ENCODE data around the gene TACR2.

Gene TACR2

GRCh38 chr10:69402386-69402785, 14.3 kb downstream of the TACR2 start:
- no peak for DNase-seq (ENCODE audit: low read depth)

GRCh38 chr10:69401416-69401815, 15.3 kb downstream of the TACR2 start:
- no peak for DNase-seq (ENCODE audit: low read depth)

GRCh38 chr10:69400936-69401335, 15.8 kb downstream of the TACR2 start:
- DNase-seq (ENCODE audit: low read depth): no peak

- no peak for DNase-seq (ENCODE audit: low read depth)
Observed at GRCh38 chr10:69398466-69398865, 18.3 kb downstream of the TACR2 start.

GRCh38 chr10:69397972-69398371, 18.7 kb downstream of the TACR2 start:
- DNase-seq (ENCODE audit: low read depth): no peak

GRCh38 chr10:69394020-69394419, 22.7 kb downstream of the TACR2 start:
- DNase-seq (ENCODE audit: low read depth): no peak

GRCh38 chr10:69392481-69393000, 24.2 kb downstream of the TACR2 start:
- DNase-seq (ENCODE audit: low read depth): peak; percentile 64

- DNase-seq (ENCODE audit: low read depth): no peak
Observed at GRCh38 chr10:69391158-69391557, 25.6 kb downstream of the TACR2 start.

- DNase-seq (ENCODE audit: low read depth): peak; percentile 45
Observed at GRCh38 chr10:69389827-69390490, 26.8 kb downstream of the TACR2 start.

- DNase-seq (ENCODE audit: low read depth): no peak
Observed at GRCh38 chr10:69388488-69388887, 28.2 kb downstream of the TACR2 start.

GRCh38 chr10:69387500-69387899, 29.2 kb downstream of the TACR2 start:
- DNase-seq (ENCODE audit: low read depth): no peak

- DNase-seq (ENCODE audit: low read depth): no peak
Observed at GRCh38 chr10:69385454-69386350, 31.0 kb downstream of the TACR2 start.

GRCh38 chr10:69384320-69384719, 32.4 kb downstream of the TACR2 start:
- no peak for DNase-seq (ENCODE audit: low read depth)

- peak; percentile 29 for DNase-seq (ENCODE audit: low read depth)
Observed at GRCh38 chr10:69383558-69383957, 33.2 kb downstream of the TACR2 start.

GRCh38 chr10:69382382-69383117, 34.2 kb downstream of the TACR2 start:
- peak; percentile 32 for DNase-seq (ENCODE audit: low read depth)

- DNase-seq (ENCODE audit: low read depth): no peak
Observed at GRCh38 chr10:69379800-69380199, 36.9 kb downstream of the TACR2 start.

GRCh38 chr10:69377933-69378332, 38.8 kb downstream of the TACR2 start:
- DNase-seq (ENCODE audit: low read depth): no peak

- no peak for DNase-seq (ENCODE audit: low read depth)
Observed at GRCh38 chr10:69377191-69377590, 39.5 kb downstream of the TACR2 start.

GRCh38 chr10:69376662-69377061, 40.1 kb downstream of the TACR2 start:
- no peak for DNase-seq (ENCODE audit: low read depth)

GRCh38 chr10:69375307-69376151, 41.2 kb downstream of the TACR2 start:
- DNase-seq (ENCODE audit: low read depth): peak; percentile 37

GRCh38 chr10:69374931-69375306, 41.8 kb downstream of the TACR2 start:
- DNase-seq (ENCODE audit: low read depth): no peak

- no peak for DNase-seq (ENCODE audit: low read depth)
Observed at GRCh38 chr10:69374242-69374641, 42.5 kb downstream of the TACR2 start.

Data from fibroblast of the conjunctiva (primary cell).